H1 (cell line): ENCODE data around the gene PAX9. TPM values are rescaled to one million over a fixed set of nuclear protein-coding genes. Genes with fewer than 3 reads are reported as not detected.

Experiments
- CHD7 ChIP-seq: fragments of 300-600 bp; sonication (generic); IDR thresholded peaks from 2 replicates; pipeline ENCODE4 v1.7.1; 2012; ENCODE audit warnings: low read length, moderate library complexity, mild to moderate bottlenecking, inconsistent platforms; ENCODE audit not compliant: insufficient replicate concordance
- E2F6 ChIP-seq: IDR thresholded peaks from 2 replicates; pipeline ENCODE4 v1.6.1; 2012; ENCODE audit warnings: inconsistent platforms
- SP1 ChIP-seq: IDR thresholded peaks from 2 replicates; pipeline ENCODE4 v1.6.1; 2011; ENCODE audit warnings: low read depth, low read length
- polyA plus RNA-seq, 7 experiments: library from polyadenylated mRNA; depleted of rRNA in 3 of 7; stranded (reverse) in 5 of 7; unstranded in 2 of 7; fragments of >200 nt in 5 of 7; fragments of 200-250 nt in 2 of 7; gene quantifications; 1 replicate in 5 of 7; 2 replicates in 1 of 7; 4 replicates in 1 of 7; pipeline versions ENCODE4 v1.2.1 to v1.2.3, GENCODE V29; 2011 to 2013; ENCODE audit warnings: missing spikeins in 2 of 7, mixed read lengths in 2 of 7
- total RNA-seq: library from RNA; stranded (reverse); fragmentation: NEBNext Ultra II Directional; extraction: Animal tissue kit (Norgen Biotek cat#: 25700); gene quantifications from 2 replicates; pipeline ENCODE4 v1.2.1, GENCODE V29; 2021

The PAX9 gene
- total and polyA plus RNA-seq, 2 of the 8 experiments (the other 6 are each of a cell fraction or from before 2014, with no cell fraction given): 0.05 TPM; not detected in 1

GRCh38 chr14:36718216-36718615, 56.6 kb downstream of the PAX9 start (continued):
- TF ChIP-seq CHD7: no peak
- TF ChIP-seq SP1: no peak
- no peak for TF ChIP-seq E2F6
